GM12878 (cell line): ENCODE data around the gene ACTN3. TPM values are rescaled to one million over a fixed set of nuclear protein-coding genes. Genes with fewer than 3 reads are reported as not detected.

ENCODE experiments used
- ATAC-seq: fragments of 200-7000 bp; cut with Tn5 transposase; 3 replicates; pipeline ENCODE4 v1.9.1; 2020; ENCODE audit warnings: mild to moderate bottlenecking, moderate library complexity
- BruUV-seq: library from RNA; stranded (reverse); fragments of 400-500 nt; replicated peaks from 2 replicates; lab custom pipeline; 2021; lab: Mats Ljungman, UMichigan
- CTCF ChIA-PET: fragments of 300-600 bp; sonication (Branson Sonifier 250); formaldehyde crosslinking; extraction: SDS; loops from one replicate; lab custom pipeline; 2021; ENCODE audit warnings: inconsistent platforms; lab: Yijun Ruan, JAX
- POLR2A ChIA-PET: fragments of 350-600 bp; formaldehyde crosslinking; extraction: SDS; loops from one replicate; lab custom pipeline; 2021; ENCODE audit warnings: inconsistent platforms; lab: Charles Lee
- RAD21 ChIA-PET: fragments of 300-600 bp; sonication (Branson Sonifier 250); formaldehyde crosslinking; loops from one replicate; lab custom pipeline; 2023; ENCODE audit warnings: antibody characterized with exemption; ENCODE audit not compliant: unreplicated experiment; lab: Charles Lee
- SMC1A ChIA-PET: fragments of 300-600 bp; sonication (Branson Sonifier 250); formaldehyde crosslinking; loops from one replicate; lab custom pipeline; 2023; ENCODE audit not compliant: unreplicated experiment, uncharacterized antibody; lab: Charles Lee
- DNase-seq: peaks from one replicate; pipeline ENCODE4 v3.0.0-alpha.2; 2011; ENCODE audit warnings: low read depth, low spot score
- FAIRE-seq: peaks from 3 replicates; lab custom pipeline; 2011; peaks lifted over from hg19 to GRCh38; lab: Jason Lieb, UNC
- H2AFZ ChIP-seq: 2 replicates; pipeline ENCODE4 v1.6.0; 2011; ENCODE audit warnings: low read depth, low read length, control low read depth; ENCODE audit not compliant: control insufficient read depth
- H3K27ac ChIP-seq: 2 replicates; pipeline ENCODE4 v1.5.1; 2011; ENCODE audit warnings: control low read depth; ENCODE audit not compliant: control insufficient read depth, insufficient read depth
- H3K27me3 ChIP-seq, 2 experiments: replicated peaks in 1 of 2; 2 replicates each; pipeline versions ENCODE4 v1.6.0 to v1.6.1; 2011; ENCODE audit warnings: low read length in 1 of 2; ENCODE audit not compliant: control insufficient read depth in 2 of 2, insufficient read depth in 2 of 2
- H3K36me3 ChIP-seq, 2 experiments: 2 replicates each; pipeline ENCODE4 v1.5.1; 2011; ENCODE audit warnings: low read length in 1 of 2; ENCODE audit not compliant: control insufficient read depth in 2 of 2, insufficient read depth in 2 of 2
- H3K4me1 ChIP-seq: 2 replicates; pipeline ENCODE4 v1.6.1; 2011; ENCODE audit warnings: mild to moderate bottlenecking, low read length, moderate library complexity, mixed read lengths; ENCODE audit not compliant: control insufficient read depth, insufficient read depth
- H3K4me2 ChIP-seq: 2 replicates; pipeline ENCODE4 v1.6.0; 2011; ENCODE audit warnings: control low read depth; ENCODE audit not compliant: control insufficient read depth, insufficient read depth
- H3K4me3 ChIP-seq: fragments of 200-600 bp; sonication (generic); 2 replicates; pipeline ENCODE4 v1.5.1; 2016
- H3K79me2 ChIP-seq: 2 replicates; pipeline ENCODE4 v1.6.0; 2011; ENCODE audit warnings: low read length; ENCODE audit not compliant: control insufficient read depth, insufficient read depth
- H3K9ac ChIP-seq: 2 replicates; pipeline ENCODE4 v1.8.0; 2011; ENCODE audit warnings: low read length, control low read depth, mixed read lengths; ENCODE audit not compliant: control insufficient read depth, insufficient read depth
- H3K9me3 ChIP-seq: replicated peaks from 3 replicates; pipeline ENCODE4 v1.5.1; 2011; ENCODE audit warnings: mild to moderate bottlenecking, low read length; ENCODE audit not compliant: control insufficient read depth, insufficient read depth
- H4K20me1 ChIP-seq: 2 replicates; pipeline ENCODE4 v1.6.0; 2011; ENCODE audit not compliant: control insufficient read depth, insufficient read depth
- BMI1 ChIP-seq: fragments of 450-650 bp; IDR thresholded peaks from 2 replicates; pipeline ENCODE4 v1.6.1; 2016; ENCODE audit warnings: mild to moderate bottlenecking, moderate library complexity, borderline replicate concordance
- CHD2 ChIP-seq: IDR thresholded peaks from 2 replicates; pipeline ENCODE4 v1.6.1; 2011; ENCODE audit warnings: low read depth, low read length, improper control_type of control experiment, borderline replicate concordance
- IKZF2 ChIP-seq, 2 experiments: fragments of 450-650 bp; IDR thresholded peaks; 2 replicates each; pipeline ENCODE4 v1.6.1; 2017; ENCODE audit warnings: mild to moderate bottlenecking in 2 of 2, moderate library complexity in 2 of 2
- NR2F1 ChIP-seq: fragments of 450-650 bp; conservative IDR thresholded peaks from 2 replicates; pipeline ENCODE4 v1.6.1; 2017; ENCODE audit warnings: mild to moderate bottlenecking
- POU2F2 ChIP-seq: IDR thresholded peaks from 3 replicates; pipeline ENCODE4 v1.6.1; 2011; ENCODE audit warnings: low read depth, mild to moderate bottlenecking, low read length, borderline replicate concordance
- RAD21 ChIP-seq: IDR thresholded peaks from 2 replicates; pipeline ENCODE4 v1.6.1; 2011; ENCODE audit warnings: mild to moderate bottlenecking, low read depth, low read length, moderate library complexity; ENCODE audit not compliant: insufficient read depth
- RCOR1 ChIP-seq: conservative IDR thresholded peaks from 2 replicates; pipeline ENCODE4 v1.6.1; 2012; ENCODE audit warnings: low read depth, low read length, improper control_type of control experiment
- RELB ChIP-seq: fragments of 450-650 bp; IDR thresholded peaks from 2 replicates; pipeline ENCODE4 v1.6.1; 2017; ENCODE audit warnings: low read depth, mild to moderate bottlenecking, moderate library complexity
- SMARCA5 ChIP-seq: fragments of 450-650 bp; IDR thresholded peaks from 2 replicates; pipeline ENCODE4 v1.6.1; 2017; ENCODE audit warnings: mild to moderate bottlenecking
- SPI1 ChIP-seq: IDR thresholded peaks from 2 replicates; pipeline ENCODE4 v1.6.1; 2011; ENCODE audit warnings: low read depth, mild to moderate bottlenecking, low read length, moderate library complexity, borderline replicate concordance; ENCODE audit not compliant: insufficient read depth
- WGBS: methylation state at CpG from one replicate; pipeline ENCODE4 v1.1.6; 2016; ENCODE audit warnings: low lambda C conversion rate; ENCODE audit not compliant: insufficient replicate concordance, insufficient coverage; ENCODE audit errors: missing lambda C conversion rate; 5-methylcytosine and 5-hydroxymethylcytosine counted together
- in situ Hi-C: fragments of 300-500 bp; cut with MboI; formaldehyde crosslinking; loops from 9 replicates; pipeline ENCODE4 v1.14.3; 2018; ENCODE audit warnings: mixed read lengths
- intact Hi-C: fragments of 100-400 bp; cut with micrococcal nuclease; formaldehyde crosslinking; loops from one replicate; pipeline ENCODE4 v1.14.2; 2022; ENCODE audit not compliant: unreplicated experiment
- polyA plus RNA-seq, 11 experiments: library from polyadenylated mRNA; depleted of rRNA in 4 of 11; unstranded in 6 of 11; stranded (reverse) in 5 of 11; fragments of >200 nt; fragmentation: Nextera tagmentation in 4 of 11; fragmentation: Illumina TruSeq in 1 of 11; extraction: Ambion mirVana in 4 of 11; extraction: Trizol in 1 of 11; gene quantifications; 1 replicate in 1 of 11; 2 replicates in 10 of 11; pipeline versions ENCODE4 v1.2.1 to v1.2.3, GENCODE V29; 2011 to 2016; ENCODE audit warnings: inconsistent platforms in 2 of 11, missing spikeins in 2 of 11, low read depth in 1 of 11
- total RNA-seq, 4 experiments: library from RNA; depleted of rRNA in 3 of 4; stranded (reverse); fragments of >200 nt in 3 of 4; fragmentation: Illumina TruSeq in 1 of 4; extraction: Trizol in 1 of 4; gene quantifications; 2 replicates each; pipeline versions ENCODE4 v1.2.1 to v1.2.3, GENCODE V29; 2013 to 2021
- TF ChIP-seq, protein P1 (sequence below): fragments of 450-650 bp; formaldehyde crosslinking; IDR thresholded peaks from 2 replicates; pipeline ENCODE4 v1.4.0; 2022; ENCODE audit warnings: mild to moderate bottlenecking, moderate library complexity

The ACTN3 gene
- total and polyA plus RNA-seq, 10 of the 15 experiments (the other 5 are each of a cell fraction or from before 2014, with no cell fraction given): 0.06 to 0.67 (median 0.17) TPM; not detected in 3

DNA sequence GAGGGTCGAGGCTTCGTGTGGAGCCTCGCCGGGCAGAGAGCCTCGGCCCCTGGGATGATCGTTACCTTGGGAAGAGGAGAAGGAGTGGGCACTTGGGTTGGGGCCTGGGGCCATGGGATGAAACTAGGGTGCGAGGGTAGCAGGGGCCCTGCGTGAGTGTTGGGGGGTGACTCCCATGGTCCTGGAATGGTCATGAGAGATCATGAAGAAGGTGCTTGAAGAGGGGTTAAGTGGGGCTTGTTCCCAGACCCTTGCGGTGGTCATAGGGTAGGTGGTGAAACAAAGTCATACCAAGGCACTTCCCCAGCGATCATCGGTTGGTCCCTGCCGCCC is 46.6 kb downstream of the ACTN3 start (continued):
- TF ChIP-seq RAD21 (no peak), SPI1 (peak; percentile 17; the same call in 1 of the 2 replicates), BMI1 (no peak), NR2F1 (no peak), POU2F2 (no peak), IKZF2 (IDR thresholded peaks at IDR 0.05) (no peak), CHD2 (no peak)
- TF ChIP-seq, protein P1, sequence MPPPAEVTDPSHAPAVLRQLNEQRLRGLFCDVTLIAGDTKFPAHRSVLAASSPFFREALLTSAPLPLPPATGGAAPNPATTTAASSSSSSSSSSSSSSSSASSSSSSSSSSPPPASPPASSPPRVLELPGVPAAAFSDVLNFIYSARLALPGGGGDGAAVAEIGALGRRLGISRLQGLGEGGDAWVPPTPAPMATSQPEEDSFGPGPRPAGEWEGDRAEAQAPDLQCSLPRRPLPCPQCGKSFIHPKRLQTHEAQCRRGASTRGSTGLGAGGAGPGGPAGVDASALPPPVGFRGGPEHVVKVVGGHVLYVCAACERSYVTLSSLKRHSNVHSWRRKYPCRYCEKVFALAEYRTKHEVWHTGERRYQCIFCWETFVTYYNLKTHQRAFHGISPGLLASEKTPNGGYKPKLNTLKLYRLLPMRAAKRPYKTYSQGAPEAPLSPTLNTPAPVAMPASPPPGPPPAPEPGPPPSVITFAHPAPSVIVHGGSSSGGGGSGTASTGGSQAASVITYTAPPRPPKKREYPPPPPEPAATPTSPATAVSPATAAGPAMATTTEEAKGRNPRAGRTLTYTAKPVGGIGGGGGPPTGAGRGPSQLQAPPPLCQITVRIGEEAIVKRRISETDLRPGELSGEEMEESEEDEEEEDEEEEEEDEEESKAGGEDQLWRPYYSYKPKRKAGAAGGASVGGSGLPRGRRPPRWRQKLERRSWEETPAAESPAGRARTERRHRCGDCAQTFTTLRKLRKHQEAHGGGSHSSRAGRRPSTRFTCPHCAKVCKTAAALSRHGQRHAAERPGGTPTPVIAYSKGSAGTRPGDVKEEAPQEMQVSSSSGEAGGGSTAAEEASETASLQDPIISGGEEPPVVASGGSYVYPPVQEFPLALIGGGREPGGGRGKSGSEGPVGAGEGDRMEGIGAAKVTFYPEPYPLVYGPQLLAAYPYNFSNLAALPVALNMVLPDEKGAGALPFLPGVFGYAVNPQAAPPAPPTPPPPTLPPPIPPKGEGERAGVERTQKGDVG (CRISPR knock-in tag): no peak
- TF ChIP-seq, all 136 proteins: peak for 13

- ChIA-PET CTCF (interaction anchor here (0.7 to 7.7 kb wide), 5 partner anchors 13 to 85 kb away, joined by 3 to 75 read pairs (median 21); partner anchors contain the start of genes RBM4 and RBM4B), POLR2A (interaction anchor here (0.8 to 6.9 kb wide), 8 partner anchors 12 to 262 kb away, joined by 3 to 60 read pairs (median 3); partner anchors contain the start of genes RBM14, RBM4 and RBM4B), RAD21 (interaction anchor here (1.3 to 3.3 kb wide), 2 partner anchors 16 to 84 kb away, joined by 3 to 27 read pairs; partner anchors contain the start of gene RBM4B), SMC1A (interaction anchor here (0.9 to 4.2 kb wide), 4 partner anchors 13 to 84 kb away, joined by 3 to 19 read pairs (median 10); partner anchors contain the start of genes RBM14 and RBM4B)
- peak overlapping the region; percentile 97 for H3K4me2 ChIP-seq
- H3K9ac ChIP-seq: peak overlapping the region; percentile 95
- BruUV-seq: no TSS peak
- FAIRE-seq (no peak), DNase-seq (no peak), ATAC-seq (no peak; the same call in 2 of the 3 replicates)
- H3K79me2 ChIP-seq: peaks cover 23% of the 10 kb centered on the region
- H3K9me3 ChIP-seq: no peaks in the 10 kb centered on the region
- H3K27me3 ChIP-seq: no peaks in the 10 kb centered on the region
- peaks cover 13% of the 10 kb centered on the region for H3K4me1 ChIP-seq
- in situ Hi-C loops: no loop called here
- peak overlapping the region; percentile 62 for H3K27ac ChIP-seq
- intact Hi-C loops: loop anchor here (2.0 to 5.0 kb wide), 2 partner anchors 23 to 84 kb away; partner anchors contain the start of genes RBM14 and RBM4B
- peak overlapping the region; percentile 85 for H3K4me3 ChIP-seq
- 34% methylated on average over 7 of the region's 7 CpGs for WGBS
- peak overlapping the region; percentile 91 for H2AFZ ChIP-seq
- no peaks in the 10 kb centered on the region for H4K20me1 ChIP-seq
- TF ChIP-seq RCOR1 (no peak), SMARCA5 (0 out of 2 replicates have a peak, but pooled peaks have one; percentile 1), RELB (no peak)
- no peaks in the 10 kb centered on the region for H3K36me3 ChIP-seq
Observed at GRCh38 chr11:66593650-66594049, 46.9 kb downstream of the ACTN3 start.
